ENCODE data around the gene PDZRN3.

The PDZRN3 gene

GRCh38 chr3:73520931-73521461 lies 103.7 kb downstream of the PDZRN3 start:
- DNase-seq (ENCODE audit: low read depth) = no peak

- DNase-seq (ENCODE audit: low read depth) = no peak
Observed at GRCh38 chr3:73516631-73517030, 108.1 kb downstream of the PDZRN3 start.

GRCh38 chr3:73513260-73513659 lies 111.5 kb downstream of the PDZRN3 start:
- no peak for DNase-seq (ENCODE audit: low read depth)

- no peak for DNase-seq (ENCODE audit: low read depth)
Observed at GRCh38 chr3:73511571-73512525, 112.9 kb downstream of the PDZRN3 start.

GRCh38 chr3:73510784-73511183 lies 114.0 kb downstream of the PDZRN3 start:
- no peak for DNase-seq (ENCODE audit: low read depth)

- DNase-seq (ENCODE audit: low read depth) = no peak
Observed at GRCh38 chr3:73510334-73510733, 114.4 kb downstream of the PDZRN3 start.

GRCh38 chr3:73509816-73510215 lies 114.9 kb downstream of the PDZRN3 start:
- no peak for DNase-seq (ENCODE audit: low read depth)

GRCh38 chr3:73509066-73509465 lies 115.7 kb downstream of the PDZRN3 start:
- no peak for DNase-seq (ENCODE audit: low read depth)

GRCh38 chr3:73508330-73508954 lies 116.3 kb downstream of the PDZRN3 start:
- no peak for DNase-seq (ENCODE audit: low read depth)

GRCh38 chr3:73504852-73505251 lies 119.9 kb downstream of the PDZRN3 start:
- DNase-seq (ENCODE audit: low read depth) = no peak

GRCh38 chr3:73504239-73504638 lies 120.5 kb downstream of the PDZRN3 start:
- DNase-seq (ENCODE audit: low read depth) = no peak

GRCh38 chr3:73503781-73504180 lies 121.0 kb downstream of the PDZRN3 start:
- DNase-seq (ENCODE audit: low read depth) = no peak

GRCh38 chr3:73502609-73503583 lies 121.8 kb downstream of the PDZRN3 start:
- DNase-seq (ENCODE audit: low read depth) = peak; percentile 21

- DNase-seq (ENCODE audit: low read depth) = no peak
Observed at GRCh38 chr3:73500321-73500720, 124.4 kb downstream of the PDZRN3 start.

GRCh38 chr3:73499787-73500186 lies 125.0 kb downstream of the PDZRN3 start:
- DNase-seq (ENCODE audit: low read depth) = no peak

- no peak for DNase-seq (ENCODE audit: low read depth)
Observed at GRCh38 chr3:73498764-73499622, 125.7 kb downstream of the PDZRN3 start.

- no peak for DNase-seq (ENCODE audit: low read depth)
Observed at GRCh38 chr3:73497646-73498406, 126.9 kb downstream of the PDZRN3 start.

- no peak for DNase-seq (ENCODE audit: low read depth)
Observed at GRCh38 chr3:73493543-73494308, 131.0 kb downstream of the PDZRN3 start.

- no peak for DNase-seq (ENCODE audit: low read depth)
Observed at GRCh38 chr3:73492186-73492585, 132.6 kb downstream of the PDZRN3 start.

Data from activated T-cell treated with anti-CD3 and anti-CD28 coated beads for 24 hours (primary cell).